Central memory CD8-positive, alpha-beta T cell (primary cell): ENCODE measurements around the gene PLEKHA6.
"Not testable (repeated sequence)": the region's sequence is repeated elsewhere in the genome, so short reads cannot be mapped to it uniquely, and the experiment has no call there.

ENCODE experiments used
- ATAC-seq: fragments of 150-1000 bp; cut with Tn5 transposase; replicated peaks from 2 replicates; pipeline ENCODE4 v1.10.0; 2022; ENCODE audit warnings: mild to moderate bottlenecking, moderate FRiP score, moderate number of reproducible peaks; ENCODE audit not compliant: poor library complexity, severe bottlenecking; ENCODE audit errors: extremely low read depth
- DNase-seq, 2 donors: peaks; one replicate each; pipeline ENCODE4 v3.0.0; 2021; ENCODE audit warnings: low spot score in 2 of 2
- H3K27ac Mint-ChIP-seq: one replicate; pipeline ENCODE4 v1.8.0; 2022; ENCODE audit warnings: low read depth, mild to moderate bottlenecking, moderate library complexity, mixed read lengths
- H3K27me3 Mint-ChIP-seq: one replicate; pipeline ENCODE4 v1.8.0; 2022; ENCODE audit warnings: mixed read lengths
- H3K36me3 Mint-ChIP-seq: one replicate; pipeline ENCODE4 v1.8.0; 2022; ENCODE audit warnings: mild to moderate bottlenecking, moderate library complexity, mixed read lengths; ENCODE audit not compliant: insufficient read depth
- H3K4me1 Mint-ChIP-seq: one replicate; pipeline ENCODE4 v1.8.0; 2022; ENCODE audit warnings: mixed read lengths
- H3K4me3 Mint-ChIP-seq: one replicate; pipeline ENCODE4 v1.8.0; 2022; ENCODE audit warnings: mild to moderate bottlenecking, moderate library complexity, mixed read lengths
- H3K9me3 Mint-ChIP-seq: one replicate; pipeline ENCODE4 v1.8.0; 2022; ENCODE audit warnings: mixed read lengths

Gene PLEKHA6

DNA sequence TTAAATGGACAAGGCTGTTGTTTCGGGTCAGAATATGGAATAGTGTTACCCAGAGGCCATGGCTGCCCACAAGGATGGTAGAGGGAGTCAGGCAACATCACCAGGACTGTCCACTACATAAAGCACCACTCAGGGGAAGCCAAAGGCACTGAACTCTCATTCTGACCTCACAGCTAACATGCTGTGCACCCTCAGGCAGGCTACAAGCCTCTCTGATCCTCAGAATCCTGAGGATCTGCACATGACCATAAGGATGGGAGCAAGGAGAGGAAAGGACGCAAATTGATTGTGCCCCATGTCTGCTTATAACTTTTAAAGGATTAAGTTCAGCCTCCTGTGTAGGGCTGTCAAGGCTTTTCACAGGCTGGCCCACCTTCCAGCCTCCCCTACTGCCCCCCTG, 38.7 kb downstream of the PLEKHA6 start:
- ATAC-seq, result no peak
- no peaks in the 10 kb centered on the region for H3K36me3 Mint-ChIP-seq
- H3K27ac Mint-ChIP-seq, result no peak overlapping the region
- no peak for DNase-seq
- peaks cover 26% of the 10 kb centered on the region for H3K27me3 Mint-ChIP-seq
- H3K4me3 Mint-ChIP-seq, result no peak overlapping the region
- no peaks in the 10 kb centered on the region for H3K4me1 Mint-ChIP-seq
- H3K9me3 Mint-ChIP-seq, result no peaks in the 10 kb centered on the region

DNA sequence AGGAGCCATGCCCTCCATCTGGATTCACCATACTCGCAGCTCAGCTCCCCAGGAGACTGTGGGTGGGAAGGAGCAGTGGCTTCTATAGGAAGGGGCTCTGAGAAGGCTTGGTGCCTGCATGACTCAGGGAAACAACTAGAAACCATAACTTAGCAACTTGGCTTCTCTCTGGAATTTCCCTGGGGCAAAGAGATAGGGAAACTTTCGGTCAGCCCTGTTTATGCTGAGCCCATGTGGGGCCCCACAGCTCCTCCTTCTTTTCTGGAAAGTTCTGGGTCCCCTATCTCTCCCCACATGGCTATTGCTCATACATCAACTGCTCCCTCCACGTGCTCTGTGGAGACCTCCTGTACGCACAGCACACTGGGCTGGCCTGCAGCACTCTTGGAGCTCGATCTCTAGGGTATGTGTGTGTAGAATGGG, 39.3 kb downstream of the PLEKHA6 start:
- ATAC-seq, result no peak
- Mint-ChIP-seq H3K9me3 (no peaks in the 10 kb centered on the region), H3K4me3 (no peak overlapping the region), H3K4me1 (no peaks in the 10 kb centered on the region), H3K36me3 (no peaks in the 10 kb centered on the region), H3K27me3 (peaks cover 26% of the 10 kb centered on the region), H3K27ac (no peak overlapping the region)
- no peak for DNase-seq

DNA sequence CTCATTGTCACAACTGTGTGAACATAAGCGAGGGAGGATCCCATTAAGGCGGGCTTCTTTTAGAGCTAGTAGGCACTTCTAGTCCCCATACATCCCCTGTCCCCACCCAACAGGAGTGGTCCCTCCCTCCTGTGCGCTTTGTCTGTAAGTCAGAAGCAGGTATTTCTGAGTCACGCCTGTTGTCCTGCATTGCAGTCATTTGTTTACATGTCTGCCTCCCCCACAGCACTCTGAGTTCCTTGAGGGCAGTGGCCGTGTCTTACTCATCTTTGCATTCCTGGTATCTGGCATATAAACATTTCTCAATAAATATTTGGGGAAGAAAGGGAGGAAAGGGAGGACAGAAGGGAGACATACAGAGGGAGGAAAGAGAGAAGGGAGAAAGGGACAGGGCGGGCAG, 40.3 kb downstream of the PLEKHA6 start:
- DNase-seq (no peak), ATAC-seq (no peak)
- no peaks in the 10 kb centered on the region for H3K9me3 Mint-ChIP-seq
- H3K4me3 Mint-ChIP-seq, result no peak overlapping the region
- no peaks in the 10 kb centered on the region for H3K36me3 Mint-ChIP-seq
- peaks cover 26% of the 10 kb centered on the region for H3K27me3 Mint-ChIP-seq
- no peaks in the 10 kb centered on the region for H3K4me1 Mint-ChIP-seq
- H3K27ac Mint-ChIP-seq, result no peak overlapping the region

DNA sequence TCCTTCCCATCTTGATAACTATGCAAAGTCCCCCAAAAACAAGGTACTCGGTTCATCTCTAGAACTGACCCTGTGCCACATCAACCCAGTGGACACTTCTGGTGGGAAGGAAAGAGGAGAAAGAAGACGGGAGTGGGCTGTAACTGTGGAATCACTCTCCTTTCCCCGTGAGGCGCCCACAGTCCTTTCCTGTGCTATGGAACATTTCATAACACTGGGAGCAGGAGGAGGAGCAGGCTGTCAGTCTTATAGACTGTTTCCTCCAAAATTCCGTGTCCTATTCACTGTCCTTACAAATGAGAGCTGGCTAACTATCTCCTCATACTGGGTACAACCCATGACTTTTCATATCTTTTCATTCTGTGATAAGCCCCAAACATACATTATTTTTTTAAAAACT, 40.7 kb downstream of the PLEKHA6 start:
- ATAC-seq, result no peak

GRCh38 chr1:204318324-204318723, 41.4 kb downstream of the PLEKHA6 start:
- Mint-ChIP-seq H3K27me3 (peaks cover 35% of the 10 kb centered on the region), H3K9me3 (no peaks in the 10 kb centered on the region), H3K4me3 (no peak overlapping the region), H3K27ac (no peak overlapping the region), H3K36me3 (no peaks in the 10 kb centered on the region), H3K4me1 (no peaks in the 10 kb centered on the region)
- no peak for DNase-seq
- ATAC-seq, result no peak

More for the DNA sequence above, 40.7 kb downstream of the PLEKHA6 start:
- Mint-ChIP-seq H3K9me3 (no peaks in the 10 kb centered on the region), H3K27ac (no peak overlapping the region), H3K4me1 (no peaks in the 10 kb centered on the region), H3K27me3 (peaks cover 28% of the 10 kb centered on the region), H3K36me3 (no peaks in the 10 kb centered on the region), H3K4me3 (no peak overlapping the region)
- no peak for DNase-seq

DNA sequence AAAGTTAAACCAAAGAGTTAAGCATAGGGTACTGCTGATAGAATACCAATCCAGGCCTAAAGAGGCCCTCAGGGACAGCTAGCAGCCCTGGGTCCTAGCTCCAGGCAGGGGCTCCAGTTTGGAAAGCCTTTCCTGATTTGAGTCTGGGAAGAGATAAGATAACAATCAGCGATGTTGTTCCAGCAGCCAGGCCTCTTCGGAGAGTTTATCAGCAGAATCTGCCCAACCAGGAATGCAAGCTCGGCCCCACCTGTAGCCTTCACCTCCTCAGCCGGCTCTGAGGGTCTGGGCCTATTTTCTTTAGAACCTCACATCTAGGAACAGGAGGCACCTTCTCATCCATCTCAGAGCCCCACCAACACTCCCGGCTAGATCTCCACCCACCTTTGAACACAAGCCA, 42.6 kb downstream of the PLEKHA6 start:
- Mint-ChIP-seq H3K27me3 (peaks cover 45% of the 10 kb centered on the region), H3K36me3 (no peaks in the 10 kb centered on the region), H3K4me1 (no peaks in the 10 kb centered on the region), H3K9me3 (no peaks in the 10 kb centered on the region), H3K27ac (no peak overlapping the region), H3K4me3 (no peak overlapping the region)
- ATAC-seq, result no peak
- DNase-seq, result no peak

GRCh38 chr1:204316164-204316563, 43.6 kb downstream of the PLEKHA6 start:
- H3K27me3 Mint-ChIP-seq, result peaks cover 45% of the 10 kb centered on the region
- no peaks in the 10 kb centered on the region for H3K4me1 Mint-ChIP-seq
- ATAC-seq, result no peak
- DNase-seq, result no peak
- H3K9me3 Mint-ChIP-seq, result no peaks in the 10 kb centered on the region
- no peaks in the 10 kb centered on the region for H3K36me3 Mint-ChIP-seq
- H3K4me3 Mint-ChIP-seq, result no peak overlapping the region
- no peak overlapping the region for H3K27ac Mint-ChIP-seq

DNA sequence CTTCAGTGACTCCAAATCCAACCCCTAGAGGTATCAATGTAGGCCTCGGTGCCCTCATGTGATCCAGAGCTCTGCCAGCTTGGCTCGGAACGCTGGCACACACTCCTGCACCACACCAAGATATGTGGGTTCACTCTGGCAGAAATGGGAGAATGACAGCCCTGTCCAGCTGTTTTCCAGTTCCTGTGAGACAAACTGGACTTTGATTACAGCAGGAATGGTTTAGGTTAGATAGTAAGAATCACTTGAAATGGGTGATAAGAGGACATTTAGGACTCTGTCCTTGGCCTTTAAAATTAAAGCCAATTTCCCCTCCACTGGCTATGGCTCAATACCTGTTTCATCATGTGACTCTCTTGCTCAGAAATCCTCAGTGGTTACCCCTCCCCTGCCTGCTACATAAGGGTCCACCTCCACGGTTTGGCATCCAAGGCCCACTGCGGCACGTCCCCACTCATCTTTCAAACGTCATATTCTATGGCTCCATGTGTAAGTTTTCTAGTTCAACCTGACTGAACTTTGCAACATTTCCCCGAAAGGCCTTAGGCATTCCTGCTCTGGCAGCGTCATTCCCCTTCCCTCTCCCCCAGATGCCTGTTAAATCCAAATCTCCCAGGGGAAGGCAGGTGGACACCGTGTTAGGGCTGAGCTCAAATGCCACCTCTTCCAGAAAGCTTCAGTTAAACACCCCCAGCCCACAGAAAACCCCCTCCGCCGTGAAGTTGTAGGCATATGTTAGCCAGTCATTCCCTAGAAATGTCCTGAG, 44.7 kb downstream of the PLEKHA6 start:
- DNase-seq, result no peak
- Mint-ChIP-seq H3K9me3 (no peaks in the 10 kb centered on the region), H3K36me3 (no peaks in the 10 kb centered on the region), H3K27me3 (peaks cover 44% of the 10 kb centered on the region), H3K27ac (no peak overlapping the region), H3K4me1 (no peaks in the 10 kb centered on the region), H3K4me3 (no peak overlapping the region)
- ATAC-seq, result no peak

DNA sequence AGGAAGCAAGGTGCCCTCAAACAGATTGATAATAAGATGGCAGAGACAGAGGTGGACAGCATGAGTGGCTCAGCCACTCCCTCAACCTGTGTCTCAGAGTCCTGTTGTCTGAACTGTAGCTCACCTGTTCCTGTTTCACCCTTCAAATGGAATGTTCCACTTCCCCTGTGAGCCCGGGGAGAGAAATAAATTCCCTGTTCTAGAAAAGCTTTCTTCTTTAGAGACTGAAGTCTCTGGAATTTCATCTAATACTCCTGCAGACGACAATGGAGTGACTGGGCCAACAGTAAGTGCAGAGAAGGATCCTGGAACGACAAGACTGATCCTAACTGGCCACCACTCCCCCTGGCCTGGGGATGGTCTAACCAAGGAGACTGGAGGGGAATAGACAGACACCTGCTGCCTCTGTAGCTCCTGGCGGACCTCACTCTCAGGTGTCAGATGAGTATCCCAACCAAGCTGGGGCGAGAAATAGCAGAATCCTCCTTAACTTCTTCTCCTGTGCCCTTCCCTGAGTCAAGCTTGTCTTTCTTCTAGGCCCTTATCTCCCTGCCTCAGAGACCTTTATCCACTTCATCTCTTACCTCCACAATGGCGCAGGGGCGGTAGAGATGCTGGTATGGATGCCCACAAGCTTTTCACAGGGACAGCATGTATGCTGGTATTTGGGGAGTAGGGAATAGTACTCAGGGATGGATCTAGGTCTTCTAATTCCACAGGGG, 45.4 kb downstream of the PLEKHA6 start:
- ATAC-seq (no peak), DNase-seq (no peak)
- H3K9me3 Mint-ChIP-seq, result no peaks in the 10 kb centered on the region
- H3K4me3 Mint-ChIP-seq, result no peak overlapping the region
- H3K27ac Mint-ChIP-seq, result no peak overlapping the region
- H3K36me3 Mint-ChIP-seq, result no peaks in the 10 kb centered on the region
- H3K27me3 Mint-ChIP-seq, result peaks cover 39% of the 10 kb centered on the region
- no peaks in the 10 kb centered on the region for H3K4me1 Mint-ChIP-seq

DNA sequence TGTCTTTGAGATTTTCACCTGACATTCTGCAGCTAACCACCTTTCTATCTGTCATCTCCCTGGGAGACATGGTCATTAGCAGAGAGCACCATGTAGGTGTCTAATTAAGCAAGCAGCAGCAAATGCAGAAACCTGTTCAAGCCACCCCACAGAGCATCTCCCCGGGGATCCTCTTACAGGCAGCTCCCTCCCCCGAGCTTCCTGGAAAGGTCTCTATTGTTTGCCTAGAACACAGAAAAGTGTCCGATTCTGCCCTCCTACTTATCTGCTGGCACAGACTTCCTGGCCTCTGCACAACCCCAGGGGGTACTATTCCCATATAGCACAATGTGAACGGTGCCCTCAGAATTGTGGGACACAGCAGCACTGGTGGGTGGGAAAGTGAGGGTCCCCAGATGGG, 46.1 kb downstream of the PLEKHA6 start:
- Mint-ChIP-seq H3K27ac (no peak overlapping the region), H3K36me3 (no peaks in the 10 kb centered on the region), H3K4me3 (no peak overlapping the region), H3K9me3 (no peaks in the 10 kb centered on the region), H3K4me1 (no peaks in the 10 kb centered on the region), H3K27me3 (peaks cover 39% of the 10 kb centered on the region)
- no peak for DNase-seq
- no peak for ATAC-seq

DNA sequence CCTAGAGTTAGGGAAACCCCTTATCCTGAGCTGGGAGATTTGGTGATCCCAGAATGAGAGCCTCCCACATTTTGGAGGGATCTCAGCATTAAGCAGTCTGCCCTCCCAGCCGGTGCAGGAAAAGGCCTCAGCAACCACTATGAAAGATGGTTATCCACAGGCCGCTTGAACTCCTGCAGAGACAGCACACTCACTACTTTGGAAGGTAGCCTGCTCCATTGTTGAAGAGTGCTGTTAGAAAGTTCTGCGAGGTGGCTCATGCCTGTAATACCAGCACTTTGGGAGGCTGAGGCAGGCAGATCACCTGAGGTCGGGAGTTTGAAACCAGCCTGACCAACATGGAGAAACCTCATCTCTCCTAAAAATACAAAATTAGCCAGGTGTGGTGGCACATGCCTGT, 48.8 kb downstream of the PLEKHA6 start:
- H3K4me1 Mint-ChIP-seq, DNase-seq, H3K27ac Mint-ChIP-seq, H3K4me3 Mint-ChIP-seq, H3K36me3 Mint-ChIP-seq, ATAC-seq, H3K9me3 Mint-ChIP-seq: not testable (repeated sequence)
- H3K27me3 Mint-ChIP-seq, result peaks cover 62% of the 10 kb centered on the region

GRCh38 chr1:204308023-204308628, 51.6 kb downstream of the PLEKHA6 start:
- no peaks in the 10 kb centered on the region for H3K4me1 Mint-ChIP-seq
- no peak for ATAC-seq

More at GRCh38 chr1:204308023-204308628, 51.6 kb downstream of the PLEKHA6 start:
- no peak for DNase-seq
- Mint-ChIP-seq H3K27me3 (peaks cover 68% of the 10 kb centered on the region), H3K27ac (no peak overlapping the region), H3K4me3 (no peak overlapping the region), H3K9me3 (no peaks in the 10 kb centered on the region), H3K36me3 (peaks cover 2% of the 10 kb centered on the region)
